H1 (cell line): ENCODE results near the gene TMEM151B. TPM values are rescaled to one million over a fixed set of nuclear protein-coding genes. Genes with fewer than 3 reads are reported as not detected.

Source experiments
- CBX5 ChIP-seq: fragments of 300-800, 300-1000 bp; sonication (generic); IDR thresholded peaks from 2 replicates; pipeline ENCODE4 v1.7.1; 2016; ENCODE audit warnings: antibody characterized with exemption, low read length, low read depth
- CEBPB ChIP-seq: IDR thresholded peaks from 2 replicates; pipeline ENCODE4 v1.6.1; 2012; ENCODE audit warnings: low read depth, low read length
- CREB1 ChIP-seq: IDR thresholded peaks from 2 replicates; pipeline ENCODE4 v1.6.1; 2012; ENCODE audit warnings: inconsistent platforms
- NANOG ChIP-seq: IDR thresholded peaks from 2 replicates; pipeline ENCODE4 v1.6.1; 2011; ENCODE audit warnings: low read length, low read depth, mild to moderate bottlenecking, inconsistent platforms; ENCODE audit not compliant: insufficient read depth, poor library complexity, severe bottlenecking
- RAD21 ChIP-seq, 2 experiments: IDR thresholded peaks in 1 of 2; conservative IDR thresholded peaks in 1 of 2; 2 replicates each; pipeline ENCODE4 v1.6.1; 2011; ENCODE audit warnings: low read depth in 2 of 2, low read length in 2 of 2, improper control_type of control experiment in 1 of 2, inconsistent platforms in 1 of 2, mild to moderate bottlenecking in 1 of 2, moderate library complexity in 1 of 2
- SAP30 ChIP-seq: fragments of 300-600 bp; sonication (generic); IDR thresholded peaks from 2 replicates; pipeline ENCODE4 v1.7.1; 2012; ENCODE audit warnings: low read length, moderate library complexity, mild to moderate bottlenecking, inconsistent platforms; ENCODE audit not compliant: insufficient read depth, insufficient replicate concordance
- SRF ChIP-seq: IDR thresholded peaks from 2 replicates; pipeline ENCODE4 v1.6.1; 2011; ENCODE audit warnings: mild to moderate bottlenecking, low read depth, low read length, moderate library complexity
- polyA plus RNA-seq, 7 experiments: library from polyadenylated mRNA; depleted of rRNA in 3 of 7; stranded (reverse) in 5 of 7; unstranded in 2 of 7; fragments of >200 nt in 5 of 7; fragments of 200-250 nt in 2 of 7; gene quantifications; 1 replicate in 5 of 7; 2 replicates in 1 of 7; 4 replicates in 1 of 7; pipeline versions ENCODE4 v1.2.1 to v1.2.3, GENCODE V29; 2011 to 2013; ENCODE audit warnings: missing spikeins in 2 of 7, mixed read lengths in 2 of 7
- total RNA-seq: library from RNA; stranded (reverse); fragmentation: NEBNext Ultra II Directional; extraction: Animal tissue kit (Norgen Biotek cat#: 25700); gene quantifications from 2 replicates; pipeline ENCODE4 v1.2.1, GENCODE V29; 2021

Gene TMEM151B
- total and polyA plus RNA-seq, 2 of the 8 experiments (the other 6 are each of a cell fraction or from before 2014, with no cell fraction given), result 8.0 to 15.5 TPM

DNA sequence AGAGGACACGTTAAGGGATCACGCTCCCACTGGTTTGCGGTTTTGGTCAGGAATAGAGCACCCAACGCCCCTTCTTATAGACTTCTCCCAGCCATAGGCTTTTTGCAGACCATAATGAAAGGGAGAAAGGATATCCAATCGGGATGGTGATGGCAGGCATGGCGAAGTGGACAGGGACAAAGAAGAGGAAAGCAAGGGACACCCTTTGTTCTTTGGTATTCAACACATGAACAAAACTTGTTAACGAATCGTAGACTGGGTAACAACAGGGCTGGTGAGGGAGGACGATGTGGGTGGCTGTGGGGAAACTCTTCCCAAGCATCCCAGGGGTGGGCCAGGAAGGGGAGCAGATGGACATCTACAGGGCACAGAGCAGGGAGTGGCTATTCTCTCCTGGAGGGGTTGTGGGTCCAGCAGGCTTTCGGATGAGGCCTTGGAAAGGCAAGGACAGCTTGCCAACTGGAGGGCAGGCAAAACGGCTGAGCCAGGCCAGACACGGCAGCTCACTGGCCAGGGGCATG is 24.8 kb upstream of the TMEM151B start (continued):
- no peak for TF ChIP-seq RAD21 (IDR thresholded peaks at IDR 0.05 in 1 of 2, conservative IDR thresholded peaks at IDR 0.05 in 1 of 2; ENCODE audit: low read depth in 2 of 2, low read length in 2 of 2)
- no peak for TF ChIP-seq NANOG
- no peak for TF ChIP-seq CREB1
- TF ChIP-seq SAP30, result no peak
- no peak for TF ChIP-seq CBX5
- TF ChIP-seq SRF, result no peak
- no peak for TF ChIP-seq CEBPB
